HG02763 (cell line): ENCODE data around the gene SMIM13.

ENCODE experiments used
- ATAC-seq: cut with Tn5 transposase; IDR thresholded peaks from one replicate; pipeline ENCODE4 v1.9.1; 2021; ENCODE audit warnings: mild to moderate bottlenecking, moderate library complexity; ENCODE audit not compliant: unreplicated experiment

Gene SMIM13

DNA sequence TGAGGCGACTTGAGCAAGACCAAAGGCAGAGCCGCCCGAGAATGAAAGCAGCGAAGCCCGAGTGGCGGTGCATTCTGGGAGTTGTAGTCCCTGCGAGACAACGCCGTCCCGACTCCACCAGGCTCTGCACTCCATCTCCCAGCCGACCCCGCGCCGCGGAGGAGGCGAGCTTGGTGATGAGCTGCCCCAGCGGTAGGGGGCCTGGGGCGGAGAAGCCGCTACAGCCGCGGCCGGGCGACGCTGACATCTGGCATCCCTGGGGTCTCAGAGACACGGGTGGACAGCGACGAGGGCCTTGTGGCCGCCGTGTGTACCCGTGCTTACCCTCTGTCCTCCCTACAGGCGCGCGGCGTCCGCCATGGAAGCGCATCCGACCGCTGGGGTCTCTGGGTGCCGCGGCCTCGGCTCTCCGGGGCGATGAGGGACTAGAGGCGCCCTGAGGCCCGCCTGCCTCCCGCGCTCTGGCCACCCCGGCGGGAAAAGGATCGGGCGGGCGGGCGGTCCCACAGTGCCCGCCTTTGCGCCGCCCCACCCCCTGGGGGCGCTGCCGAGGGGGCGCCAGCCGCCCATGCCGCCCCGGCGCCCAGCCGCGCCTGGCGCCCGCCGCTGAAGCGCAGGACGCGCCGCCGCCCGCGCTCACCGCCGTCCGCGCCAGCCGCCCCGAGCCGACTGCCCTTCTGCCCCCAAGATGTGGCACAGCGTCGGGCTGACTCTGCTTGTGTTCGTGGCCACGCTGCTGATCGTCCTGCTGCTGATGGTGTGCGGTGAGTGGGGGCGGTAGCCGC is at the start of gene SMIM13:
Gene SMIM13 (plus strand): TSS at position 209 of the 785 bp plus-strand sequence. CDS start 480 bp downstream, at position 689.
- ATAC-seq, result peak; percentile 89

- ATAC-seq, result no peak
These were observed 49.5 kb upstream of the SMIM13 start, which contains the start of gene ELOVL2 for GRCh38 chr6:11043961-11044711. Gene ELOVL2, minus strand, starts transcription at chr6:11044305. Its CDS starts 75 bp downstream, at chr6:11044230.

- ATAC-seq, result no peak
These were observed 48.9 kb upstream of the SMIM13 start for GRCh38 chr6:11044712-11045167.

DNA sequence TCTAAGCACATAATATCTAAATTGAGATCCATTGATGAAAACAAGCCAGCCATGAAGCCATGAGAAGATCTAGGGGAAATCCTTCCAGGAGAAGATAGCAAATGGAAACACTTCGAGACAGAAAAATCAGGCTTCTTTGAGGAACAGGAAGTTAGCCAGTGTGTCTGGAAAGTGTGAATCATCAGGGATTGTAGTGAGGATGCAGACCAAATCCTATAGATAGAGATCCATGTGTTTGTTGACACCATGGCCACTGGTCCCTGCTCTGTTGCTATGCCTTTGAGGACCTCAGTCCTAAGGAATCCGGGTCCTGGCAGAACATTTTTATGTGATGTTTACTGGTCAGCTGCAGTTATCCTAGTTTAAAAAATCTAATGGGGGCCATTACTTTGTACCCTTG is 42.9 kb upstream of the SMIM13 start:
- ATAC-seq, result no peak

DNA sequence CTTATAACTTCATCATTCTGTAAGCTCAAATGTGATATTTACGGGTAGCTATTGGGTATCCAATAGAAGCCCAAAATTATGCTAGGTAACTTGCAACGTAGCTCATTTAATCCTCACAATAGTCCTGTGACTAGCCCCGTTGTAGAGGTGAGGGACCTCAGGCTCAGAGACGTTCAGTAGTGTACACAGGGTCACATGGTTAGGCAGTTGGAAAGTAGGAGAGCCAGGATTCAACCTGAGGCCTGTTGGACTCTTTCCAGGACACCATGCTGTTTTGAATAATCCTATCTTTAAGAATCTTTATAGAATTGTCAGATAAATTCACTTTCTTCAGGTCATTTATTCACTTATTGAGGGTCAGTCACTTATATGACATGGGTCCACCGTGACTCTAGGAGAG is 40.3 kb upstream of the SMIM13 start:
- ATAC-seq, result no peak

DNA sequence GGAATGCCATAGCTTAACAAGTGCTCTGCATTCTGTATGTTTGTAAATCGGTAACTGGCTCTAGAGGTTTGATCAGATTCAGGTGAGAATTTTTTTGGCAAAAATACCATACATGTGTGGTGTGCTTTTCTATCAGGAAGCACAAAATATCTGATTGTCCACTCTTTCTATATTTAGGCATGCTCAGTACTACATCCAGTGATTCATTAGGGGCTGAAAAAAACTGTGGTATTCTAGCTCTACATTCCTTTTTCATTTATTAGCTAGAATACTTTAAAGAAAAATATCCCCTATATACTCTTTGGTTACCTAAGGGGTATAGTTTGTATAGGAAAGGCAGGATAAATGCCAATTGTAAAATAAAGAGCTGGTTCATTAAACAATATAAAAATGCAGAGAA is 38.9 kb upstream of the SMIM13 start:
- no peak for ATAC-seq

- no peak for ATAC-seq
These were observed 38.5 kb upstream of the SMIM13 start for GRCh38 chr6:11055127-11055627.

DNA sequence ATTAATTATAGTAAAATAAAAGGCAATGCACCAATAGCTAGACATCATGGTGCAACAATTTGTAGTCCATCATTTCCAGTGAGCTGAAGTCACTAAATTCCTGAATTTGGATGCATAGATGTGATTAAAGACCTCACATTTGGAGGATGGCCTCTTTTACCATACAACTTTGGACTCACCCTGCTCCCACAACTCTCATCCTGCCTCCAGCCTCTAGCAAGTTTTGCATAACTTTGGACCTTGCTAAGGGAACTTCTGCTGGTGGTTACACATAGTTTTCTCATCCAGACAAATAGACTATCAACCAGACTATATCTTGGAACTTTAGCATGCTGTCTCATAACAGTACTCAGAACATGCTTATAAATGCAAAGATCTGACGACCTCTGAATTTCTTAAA is 36.8 kb upstream of the SMIM13 start:
- no peak for ATAC-seq

DNA sequence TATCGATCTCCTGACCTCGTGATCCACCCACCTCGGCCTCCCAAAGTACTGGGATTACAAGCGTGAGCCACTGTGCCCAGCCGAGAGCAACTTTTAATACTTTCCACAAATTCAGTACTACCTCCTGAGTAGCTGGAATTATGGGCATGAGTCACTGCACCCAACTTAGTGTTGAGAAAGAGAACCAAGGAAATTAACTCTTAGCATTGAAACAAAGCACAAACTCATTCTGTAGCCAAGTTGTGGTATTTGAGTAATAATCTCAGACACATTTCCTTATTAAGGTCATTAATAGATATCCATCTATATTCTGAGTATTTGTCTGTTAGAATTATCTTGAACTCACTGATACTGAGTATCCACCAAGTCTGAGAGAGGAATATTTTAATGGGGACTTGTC is 35.2 kb upstream of the SMIM13 start:
- ATAC-seq, result no peak

DNA sequence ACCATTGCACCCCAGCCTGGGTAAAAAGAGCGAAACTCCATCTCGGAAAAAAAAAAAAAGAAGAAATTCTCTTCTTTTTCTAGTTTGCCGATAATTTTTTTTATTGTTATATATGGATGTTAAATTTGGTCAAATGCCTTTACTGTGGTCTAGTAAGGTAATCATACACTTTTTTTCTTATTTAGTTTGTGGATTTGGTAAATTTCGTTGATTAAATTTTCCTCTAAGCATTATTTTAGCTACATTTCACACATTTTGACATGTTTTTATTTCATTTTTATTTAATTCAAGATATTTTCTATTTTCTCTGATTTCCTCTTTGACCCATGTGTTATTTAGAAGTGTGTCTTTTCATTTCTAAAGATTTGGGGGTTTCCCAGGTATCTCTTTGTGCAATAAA is 31.6 kb upstream of the SMIM13 start:
- no peak for ATAC-seq

- no peak for ATAC-seq
These were observed 30.9 kb upstream of the SMIM13 start for GRCh38 chr6:11062715-11063114.

DNA sequence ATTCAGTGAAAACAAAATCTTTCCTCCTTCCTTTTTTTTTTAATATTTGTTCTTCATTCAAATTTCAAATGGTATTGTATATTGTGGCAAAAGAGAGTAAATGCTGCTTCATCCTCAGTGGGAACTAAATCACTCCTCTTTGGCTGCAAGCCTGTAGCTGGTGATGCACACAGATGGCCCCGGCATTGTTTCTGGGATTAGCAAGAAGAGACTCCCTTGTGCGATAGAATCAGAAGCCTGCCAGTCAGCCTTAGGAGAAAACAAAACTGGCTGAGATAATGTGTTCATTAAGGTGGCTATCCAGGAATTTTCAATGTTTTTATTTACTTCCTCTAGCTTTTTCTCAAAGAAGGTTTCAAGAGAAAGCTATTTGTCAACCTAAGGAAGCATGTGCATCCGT is 28.8 kb upstream of the SMIM13 start:
- ATAC-seq, result no peak

- ATAC-seq, result no peak
These were observed 28.0 kb upstream of the SMIM13 start for GRCh38 chr6:11065436-11066202.

DNA sequence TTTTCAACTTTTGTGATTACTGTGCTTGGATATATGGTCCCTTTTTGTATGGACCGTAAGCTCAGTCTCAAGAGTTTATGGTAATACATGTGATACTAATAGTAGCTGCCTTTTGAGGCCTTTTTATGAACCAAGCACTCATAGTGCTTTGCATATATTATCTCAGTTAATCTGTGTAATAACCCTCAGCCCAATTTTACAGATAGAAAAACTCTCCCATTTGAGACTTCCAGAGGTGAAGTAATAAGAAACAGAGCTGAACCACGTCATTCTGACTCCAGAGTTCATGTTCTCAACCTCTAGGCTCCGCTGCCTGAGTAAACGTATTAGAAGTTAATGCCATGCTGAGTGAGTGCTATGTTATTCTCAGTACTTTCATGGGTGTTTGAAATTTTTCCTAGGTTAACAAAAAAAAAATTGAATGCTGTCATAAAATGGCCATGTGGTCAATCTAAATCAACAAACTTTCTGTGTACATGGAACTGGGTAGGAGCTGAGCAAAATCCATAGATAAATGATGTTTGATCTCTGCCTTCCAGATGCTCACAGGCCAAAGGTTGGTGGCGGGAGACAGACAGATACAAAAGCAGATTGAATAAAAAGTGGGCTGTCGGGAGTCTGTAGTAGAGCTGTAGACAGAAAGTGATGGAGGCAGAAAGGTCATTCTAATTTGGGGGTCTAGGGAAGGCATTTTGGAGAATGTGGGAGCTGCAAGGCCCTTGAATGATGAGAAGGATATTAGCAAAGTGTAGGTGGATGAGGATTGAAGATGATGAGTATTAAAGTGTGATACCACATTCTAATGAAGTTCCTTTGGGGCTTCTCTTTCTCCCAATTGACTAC is 26.9 kb upstream of the SMIM13 start:
- no peak for ATAC-seq

GRCh38 chr6:11067348-11067747 is 26.3 kb upstream of the SMIM13 start:
- no peak for ATAC-seq

DNA sequence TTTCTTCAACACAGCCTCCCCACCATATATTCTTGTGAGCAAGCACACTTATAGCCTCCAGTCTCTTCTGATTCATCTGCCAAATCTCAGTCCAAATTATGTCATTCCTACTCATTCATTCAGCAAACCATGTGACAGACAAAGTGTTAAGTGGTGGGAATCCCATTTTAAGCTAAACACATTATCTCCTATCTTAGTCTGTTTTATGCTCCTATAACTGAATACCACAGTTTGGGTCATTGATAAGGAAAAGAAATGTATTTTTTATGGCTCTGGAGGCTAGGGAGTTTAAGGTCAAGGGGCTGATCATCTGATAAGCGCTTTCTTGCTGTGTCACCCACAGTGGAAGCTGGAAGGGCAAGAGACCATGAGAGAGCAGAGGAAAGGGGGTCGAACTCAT is 23.9 kb upstream of the SMIM13 start:
- no peak for ATAC-seq

DNA sequence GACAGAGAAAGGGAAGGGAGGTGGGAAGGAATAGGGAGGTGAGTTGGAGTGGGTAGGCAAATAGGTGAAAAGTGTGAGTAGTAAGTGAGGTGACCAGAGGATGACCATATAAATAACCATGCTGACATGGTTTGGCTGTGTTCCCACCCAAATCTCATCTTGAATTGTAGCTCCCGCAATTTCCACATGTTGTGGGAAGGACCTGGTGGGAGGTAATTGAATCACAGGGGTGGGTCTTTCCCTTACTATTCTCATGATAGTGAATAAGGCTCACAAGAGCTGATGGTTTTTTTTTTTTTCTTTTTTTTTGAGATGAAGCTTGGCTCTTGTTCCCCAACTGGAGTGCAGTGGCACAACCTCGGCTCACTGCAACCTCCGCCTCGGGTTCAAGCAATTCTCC is 21.5 kb upstream of the SMIM13 start:
- ATAC-seq, result no peak

DNA sequence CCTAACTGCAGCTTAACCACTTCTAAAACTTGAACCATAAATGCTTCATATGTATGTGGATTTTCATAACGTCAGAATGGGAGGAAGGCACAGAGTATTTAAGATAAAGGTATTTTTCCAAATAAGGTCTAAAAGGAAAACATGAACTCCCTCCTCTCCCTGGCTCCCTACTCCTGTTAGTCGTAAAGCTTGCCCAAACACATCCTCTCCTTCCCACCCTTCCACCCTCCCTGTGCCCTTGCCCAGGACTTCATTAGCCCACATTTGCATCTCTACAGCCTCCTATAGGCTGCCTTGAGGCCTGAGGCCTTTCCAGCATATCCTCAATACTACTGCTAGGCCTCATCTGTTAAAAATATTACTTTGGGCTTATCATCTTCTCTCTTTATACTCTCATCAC is 17.1 kb upstream of the SMIM13 start:
- no peak for ATAC-seq

GRCh38 chr6:11078266-11078665 is 15.4 kb upstream of the SMIM13 start:
- no peak for ATAC-seq

DNA sequence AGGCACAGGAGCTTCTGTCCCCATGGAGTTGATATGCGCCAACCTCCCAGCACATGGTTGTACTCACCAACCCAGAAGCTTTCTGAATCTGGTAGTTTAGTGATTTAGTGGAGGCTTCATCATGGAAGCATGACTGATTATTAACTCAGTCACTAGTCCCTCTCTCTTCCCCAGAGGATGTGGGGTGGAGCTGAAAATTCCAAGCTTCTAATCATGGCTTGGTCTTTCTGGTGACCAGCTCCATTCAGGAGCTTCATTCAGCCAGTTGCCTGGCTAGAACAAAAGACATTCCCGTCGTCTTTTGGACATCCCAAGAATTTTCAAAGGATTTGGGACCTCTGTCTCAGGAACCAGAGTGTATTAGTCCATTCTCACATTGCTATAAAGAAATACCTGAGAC is 13.3 kb upstream of the SMIM13 start:
- no peak for ATAC-seq
